ENCODE measurements around the gene LMOD2.

DNA sequence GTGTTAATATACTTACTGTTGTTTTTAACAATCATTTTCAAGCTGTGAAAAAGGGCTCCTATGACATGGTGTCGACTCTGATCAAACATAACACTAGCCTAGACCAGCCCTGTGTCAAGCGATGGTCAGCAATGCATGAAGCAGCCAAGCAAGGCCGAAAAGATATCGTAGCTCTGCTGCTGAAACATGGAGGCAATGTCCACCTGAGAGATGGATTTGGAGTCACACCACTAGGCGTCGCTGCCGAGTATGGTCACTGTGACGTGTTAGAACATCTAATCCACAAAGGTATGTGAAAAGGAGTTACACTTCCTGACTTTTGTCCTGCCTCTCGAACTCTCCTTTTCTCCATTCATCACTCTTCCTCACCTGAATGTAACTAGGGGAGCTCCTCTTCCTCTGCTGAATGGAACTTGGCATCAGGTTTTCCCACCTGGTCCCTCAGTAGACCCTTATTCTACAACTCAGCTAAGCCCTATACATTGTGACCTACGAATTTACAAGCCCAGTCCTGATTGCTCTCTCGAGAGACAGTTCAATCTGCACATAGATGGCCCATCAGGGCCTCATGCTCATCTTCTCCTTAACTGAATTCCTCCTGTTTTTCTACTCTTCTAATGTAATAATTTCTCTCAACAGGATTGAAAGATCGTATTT lies 31.0 kb upstream of the LMOD2 start:
- no peak for TF ChIP-seq EZH2 (IDR thresholded peaks at IDR 0.05; ENCODE audit: low read depth, unreplicated experiment)
- TF ChIP-seq, protein P1, sequence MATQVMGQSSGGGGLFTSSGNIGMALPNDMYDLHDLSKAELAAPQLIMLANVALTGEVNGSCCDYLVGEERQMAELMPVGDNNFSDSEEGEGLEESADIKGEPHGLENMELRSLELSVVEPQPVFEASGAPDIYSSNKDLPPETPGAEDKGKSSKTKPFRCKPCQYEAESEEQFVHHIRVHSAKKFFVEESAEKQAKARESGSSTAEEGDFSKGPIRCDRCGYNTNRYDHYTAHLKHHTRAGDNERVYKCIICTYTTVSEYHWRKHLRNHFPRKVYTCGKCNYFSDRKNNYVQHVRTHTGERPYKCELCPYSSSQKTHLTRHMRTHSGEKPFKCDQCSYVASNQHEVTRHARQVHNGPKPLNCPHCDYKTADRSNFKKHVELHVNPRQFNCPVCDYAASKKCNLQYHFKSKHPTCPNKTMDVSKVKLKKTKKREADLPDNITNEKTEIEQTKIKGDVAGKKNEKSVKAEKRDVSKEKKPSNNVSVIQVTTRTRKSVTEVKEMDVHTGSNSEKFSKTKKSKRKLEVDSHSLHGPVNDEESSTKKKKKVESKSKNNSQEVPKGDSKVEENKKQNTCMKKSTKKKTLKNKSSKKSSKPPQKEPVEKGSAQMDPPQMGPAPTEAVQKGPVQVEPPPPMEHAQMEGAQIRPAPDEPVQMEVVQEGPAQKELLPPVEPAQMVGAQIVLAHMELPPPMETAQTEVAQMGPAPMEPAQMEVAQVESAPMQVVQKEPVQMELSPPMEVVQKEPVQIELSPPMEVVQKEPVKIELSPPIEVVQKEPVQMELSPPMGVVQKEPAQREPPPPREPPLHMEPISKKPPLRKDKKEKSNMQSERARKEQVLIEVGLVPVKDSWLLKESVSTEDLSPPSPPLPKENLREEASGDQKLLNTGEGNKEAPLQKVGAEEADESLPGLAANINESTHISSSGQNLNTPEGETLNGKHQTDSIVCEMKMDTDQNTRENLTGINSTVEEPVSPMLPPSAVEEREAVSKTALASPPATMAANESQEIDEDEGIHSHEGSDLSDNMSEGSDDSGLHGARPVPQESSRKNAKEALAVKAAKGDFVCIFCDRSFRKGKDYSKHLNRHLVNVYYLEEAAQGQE (IDR thresholded peaks at IDR 0.05; ENCODE audit: unreplicated experiment): no peak
- TF ChIP-seq, protein P2, sequence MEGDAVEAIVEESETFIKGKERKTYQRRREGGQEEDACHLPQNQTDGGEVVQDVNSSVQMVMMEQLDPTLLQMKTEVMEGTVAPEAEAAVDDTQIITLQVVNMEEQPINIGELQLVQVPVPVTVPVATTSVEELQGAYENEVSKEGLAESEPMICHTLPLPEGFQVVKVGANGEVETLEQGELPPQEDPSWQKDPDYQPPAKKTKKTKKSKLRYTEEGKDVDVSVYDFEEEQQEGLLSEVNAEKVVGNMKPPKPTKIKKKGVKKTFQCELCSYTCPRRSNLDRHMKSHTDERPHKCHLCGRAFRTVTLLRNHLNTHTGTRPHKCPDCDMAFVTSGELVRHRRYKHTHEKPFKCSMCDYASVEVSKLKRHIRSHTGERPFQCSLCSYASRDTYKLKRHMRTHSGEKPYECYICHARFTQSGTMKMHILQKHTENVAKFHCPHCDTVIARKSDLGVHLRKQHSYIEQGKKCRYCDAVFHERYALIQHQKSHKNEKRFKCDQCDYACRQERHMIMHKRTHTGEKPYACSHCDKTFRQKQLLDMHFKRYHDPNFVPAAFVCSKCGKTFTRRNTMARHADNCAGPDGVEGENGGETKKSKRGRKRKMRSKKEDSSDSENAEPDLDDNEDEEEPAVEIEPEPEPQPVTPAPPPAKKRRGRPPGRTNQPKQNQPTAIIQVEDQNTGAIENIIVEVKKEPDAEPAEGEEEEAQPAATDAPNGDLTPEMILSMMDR (conservative IDR thresholded peaks at IDR 0.05; ENCODE audit: low read depth in 2 of 2): peak; percentile 77 to 88
- TF ChIP-seq POLR2AphosphoS5 (IDR thresholded peaks at IDR 0.05; ENCODE audit: low read depth): no peak
- peak; percentile 83 for TF ChIP-seq CREB1 (CRISPR knock-in tag; IDR thresholded peaks at IDR 0.05; ENCODE audit: low read depth)
- no peak for TF ChIP-seq ZNF114 (CRISPR knock-in tag; IDR thresholded peaks at IDR 0.05)
- no peak for TF ChIP-seq JUNB (IDR thresholded peaks at IDR 0.05; ENCODE audit: unreplicated experiment)
